HepG2 (cell line): ENCODE data around the gene MFSD11. TPM values are rescaled to one million over a fixed set of nuclear protein-coding genes. Genes with fewer than 3 reads are reported as not detected.
A peak's percentile ranks its signal among the peaks of the same experiment; 100 is the strongest.

Experiments used
- CEBPG ChIP-seq: IDR thresholded peaks from 2 replicates; pipeline ENCODE4 v1.6.1; 2016
- HMG20B ChIP-seq: conservative IDR thresholded peaks from 2 replicates; pipeline ENCODE4 v1.6.1; 2016; ENCODE audit warnings: missing genetic modification reagents, missing compliant biosample characterization
- TGIF2 ChIP-seq: IDR thresholded peaks from 2 replicates; pipeline ENCODE4 v1.6.1; 2016; ENCODE audit warnings: control low read depth, missing compliant biosample characterization
- ZBTB25 ChIP-seq: IDR thresholded peaks from 2 replicates; pipeline ENCODE4 v1.6.1; 2018; ENCODE audit warnings: missing genetic modification reagents
- ZBTB40 ChIP-seq, 2 experiments: fragments of 450-650 bp in 1 of 2; sonication (generic) in 1 of 2; formaldehyde crosslinking in 1 of 2; IDR thresholded peaks; 2 replicates each; pipeline versions ENCODE4 v1.6.1 to v1.8.0; 2016 to 2022; ENCODE audit warnings: antibody characterized with exemption in 1 of 2, mild to moderate bottlenecking in 1 of 2, missing genetic modification reagents in 1 of 2
- ZFP36L2 ChIP-seq: sonication (generic); formaldehyde crosslinking; IDR thresholded peaks from 2 replicates; pipeline ENCODE4 v1.4.0; 2020; ENCODE audit warnings: missing genetic modification reagents
- ZNF142 ChIP-seq: sonication (generic); formaldehyde crosslinking; IDR thresholded peaks from 2 replicates; pipeline ENCODE4 v1.4.0; 2020; ENCODE audit warnings: missing genetic modification reagents
- ZNF329 ChIP-seq: sonication (generic); formaldehyde crosslinking; IDR thresholded peaks from 2 replicates; pipeline ENCODE4 v1.9.0; 2021; ENCODE audit warnings: low read depth, mild to moderate bottlenecking, missing genetic modification reagents
- ZNF383 ChIP-seq: sonication (generic); formaldehyde crosslinking; IDR thresholded peaks from 2 replicates; pipeline ENCODE4 v1.4.0; 2020; ENCODE audit warnings: missing genetic modification reagents, mild to moderate bottlenecking, borderline replicate concordance
- ZNF563 ChIP-seq: sonication (generic); formaldehyde crosslinking; IDR thresholded peaks from 2 replicates; pipeline ENCODE4 v1.8.0; 2022; ENCODE audit warnings: mild to moderate bottlenecking, moderate library complexity, missing genetic modification reagents
- polyA plus RNA-seq, 8 experiments: library from polyadenylated mRNA; depleted of rRNA in 3 of 8; stranded (reverse) in 7 of 8; unstranded in 1 of 8; fragments of >200 nt; fragmentation: Illumina TruSeq in 4 of 8; extraction: Trizol in 4 of 8; gene quantifications; 2 replicates each; pipeline versions ENCODE4 v1.2.1 to v1.2.3, GENCODE V29; 2011 to 2016; ENCODE audit warnings: low read depth in 4 of 8, missing spikeins in 1 of 8, mixed read lengths in 1 of 8; ENCODE audit not compliant: insufficient read depth in 1 of 8
- total RNA-seq, 5 experiments: library from RNA; depleted of rRNA; stranded (reverse); fragments of >200 nt; fragmentation: Illumina TruSeq; extraction: Trizol; gene quantifications; 2 replicates each; pipeline ENCODE4 v1.2.3, GENCODE V29; 2016; ENCODE audit warnings: low read depth in 1 of 5
- TF ChIP-seq, protein P1 (sequence below): sonication (generic); formaldehyde crosslinking; IDR thresholded peaks from 2 replicates; pipeline ENCODE4 v1.5.0; 2020; ENCODE audit warnings: missing genetic modification reagents

Gene MFSD11
- total and polyA plus RNA-seq, 2 of the 13 experiments (the other 11 are each of a cell fraction or from before 2014, with no cell fraction given) = 26.1 to 36.3 TPM

DNA sequence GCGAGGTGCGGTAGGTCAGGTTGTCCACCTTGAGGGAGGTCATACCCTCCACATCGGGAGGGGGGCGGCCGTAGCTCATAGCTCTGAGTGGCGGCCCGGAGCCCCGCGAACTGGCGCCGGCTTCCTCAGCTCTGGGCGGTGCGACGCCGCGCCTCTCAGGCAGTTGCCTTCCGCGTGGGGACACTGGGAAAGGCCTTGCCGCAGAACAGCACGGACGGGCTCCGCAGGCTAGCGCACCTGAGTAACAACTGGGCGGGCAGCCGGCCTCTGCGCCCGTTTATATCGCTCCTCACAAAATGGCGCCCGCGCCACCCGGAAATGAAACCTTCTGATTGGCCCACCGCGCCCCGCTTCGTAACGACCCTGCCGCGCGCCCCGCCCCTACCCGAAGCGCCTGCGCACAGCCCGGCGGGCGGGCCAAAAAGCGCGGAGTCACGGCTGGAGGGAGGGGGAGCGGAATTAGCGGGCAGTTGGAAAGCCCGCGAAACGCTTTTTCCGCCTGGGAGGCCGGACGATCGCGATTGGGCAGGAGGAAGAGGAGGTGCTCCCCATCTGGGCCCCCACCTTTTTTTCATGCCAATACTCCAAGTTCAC, 740 bp upstream of the MFSD11 start, which contains the start of gene SRSF2 (continued):
- TF ChIP-seq ZBTB40 (IDR thresholded peaks at IDR 0.05) (no peak), ZBTB40 (CRISPR knock-in tag; IDR thresholded peaks at IDR 0.05) (peak; percentile 91), HMG20B (peak; percentile 47; the same call in 1 of the 2 replicates), ZBTB25 (CRISPR knock-in tag) (peak; percentile 84), ZNF329 (CRISPR knock-in tag) (peak; percentile 84), ZFP36L2 (CRISPR knock-in tag) (peak; percentile 91; the same call in 1 of the 2 replicates), CEBPG (CRISPR knock-in tag) (peak; percentile 62), ZNF142 (CRISPR knock-in tag) (peak; percentile 95), TGIF2 (CRISPR knock-in tag) (peak; percentile 89), ZNF563 (peak; percentile 46; the same call in 1 of the 2 replicates), ZNF383 (CRISPR knock-in tag) (0 out of 2 replicates have a peak, but pooled peaks have one; percentile 63)
- TF ChIP-seq, protein P1, sequence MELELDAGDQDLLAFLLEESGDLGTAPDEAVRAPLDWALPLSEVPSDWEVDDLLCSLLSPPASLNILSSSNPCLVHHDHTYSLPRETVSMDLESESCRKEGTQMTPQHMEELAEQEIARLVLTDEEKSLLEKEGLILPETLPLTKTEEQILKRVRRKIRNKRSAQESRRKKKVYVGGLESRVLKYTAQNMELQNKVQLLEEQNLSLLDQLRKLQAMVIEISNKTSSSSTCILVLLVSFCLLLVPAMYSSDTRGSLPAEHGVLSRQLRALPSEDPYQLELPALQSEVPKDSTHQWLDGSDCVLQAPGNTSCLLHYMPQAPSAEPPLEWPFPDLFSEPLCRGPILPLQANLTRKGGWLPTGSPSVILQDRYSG = peak; percentile 86; the same call in 1 of the 2 replicates
